Activated naive CD4-positive, alpha-beta T cell treated with anti-CD3 and anti-CD28 coated beads, Interleukin-2, amount 50 U/mL, for 72 hours (primary cell): Measurements from ENCODE around the gene COMP. TPM values are rescaled to one million over a fixed set of nuclear protein-coding genes. Genes with fewer than 3 reads are reported as not detected.

Experiments
- ATAC-seq, 2 donors: fragments of 150-1000 bp; cut with Tn5 transposase; 2 replicates each; pipeline ENCODE4 v1.10.0; 2021; ENCODE audit warnings: mild to moderate bottlenecking in 2 of 2, moderate library complexity in 2 of 2
- DNase-seq, 2 donors: peaks; one replicate each; pipeline ENCODE4 v3.0.0; 2021 to 2022; ENCODE audit warnings: low spot score in 2 of 2
- H3K27ac Mint-ChIP-seq, 2 donors: one replicate each; pipeline ENCODE4 v1.8.0; 2022; ENCODE audit warnings: mild to moderate bottlenecking in 2 of 2, mixed read lengths in 2 of 2
- H3K36me3 Mint-ChIP-seq, 2 donors: one replicate each; pipeline ENCODE4 v1.8.0; 2022; ENCODE audit warnings: mixed read lengths in 2 of 2
- H3K9me3 Mint-ChIP-seq, 2 donors: one replicate each; pipeline ENCODE4 v1.8.0; 2022; ENCODE audit warnings: mixed read lengths in 2 of 2
- total RNA-seq, 2 donors: library from RNA; stranded (reverse); gene quantifications; one replicate each; pipeline ENCODE4 v1.2.3, GENCODE V29; 2022

Gene COMP
- total RNA-seq, 2 donors from 2014 or later, result not detected

DNA sequence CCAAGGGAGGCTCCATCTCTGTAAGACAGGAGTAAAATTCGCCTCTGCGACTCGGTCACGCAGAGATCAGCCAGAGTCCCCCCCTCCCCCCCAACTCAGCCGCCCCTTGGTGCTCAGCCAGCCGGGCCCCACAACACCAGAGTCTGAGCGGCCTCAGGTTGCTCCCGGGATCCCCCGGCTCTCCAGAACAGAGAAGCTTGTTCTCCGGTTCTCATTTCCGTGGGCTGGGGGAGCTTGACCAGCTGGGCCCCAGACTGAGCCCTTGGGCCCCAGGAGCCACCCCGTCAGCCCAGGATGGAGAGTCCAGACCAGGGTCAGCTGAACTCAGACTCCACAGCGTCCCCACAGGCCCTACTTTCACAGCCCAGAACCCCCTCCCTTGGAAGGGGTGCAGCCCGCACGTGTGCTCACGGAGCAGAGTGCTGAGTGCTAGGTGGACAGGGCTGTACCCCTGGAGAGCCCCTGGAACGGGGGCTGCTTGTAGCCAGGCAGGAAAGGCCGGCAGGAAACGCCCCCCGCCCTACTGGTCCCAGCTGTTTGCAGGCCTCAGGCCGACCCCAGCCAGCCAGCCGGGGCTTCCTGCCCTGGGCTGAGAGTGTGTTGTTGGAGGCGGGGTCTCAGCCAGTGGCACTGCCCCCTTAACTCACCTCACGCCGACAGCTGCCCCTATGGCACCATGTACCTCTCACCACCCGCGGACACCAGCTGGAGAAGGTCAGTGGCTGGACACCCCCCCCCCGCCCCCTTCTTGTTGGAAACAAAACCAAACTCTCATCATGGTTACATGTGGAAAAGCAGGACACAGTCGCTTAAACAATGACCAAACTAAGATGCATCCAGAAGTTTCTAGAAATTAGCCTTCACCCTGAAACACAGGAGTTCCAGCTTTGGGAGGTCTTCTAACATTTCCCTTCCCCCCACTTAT lies 44.4 kb downstream of the COMP start:
- DNase-seq (no peak), ATAC-seq (no peak)
- Mint-ChIP-seq H3K27ac (no peak overlapping the region), H3K9me3 (no peaks in the 10 kb centered on the region), H3K36me3 (no peaks in the 10 kb centered on the region)

DNA sequence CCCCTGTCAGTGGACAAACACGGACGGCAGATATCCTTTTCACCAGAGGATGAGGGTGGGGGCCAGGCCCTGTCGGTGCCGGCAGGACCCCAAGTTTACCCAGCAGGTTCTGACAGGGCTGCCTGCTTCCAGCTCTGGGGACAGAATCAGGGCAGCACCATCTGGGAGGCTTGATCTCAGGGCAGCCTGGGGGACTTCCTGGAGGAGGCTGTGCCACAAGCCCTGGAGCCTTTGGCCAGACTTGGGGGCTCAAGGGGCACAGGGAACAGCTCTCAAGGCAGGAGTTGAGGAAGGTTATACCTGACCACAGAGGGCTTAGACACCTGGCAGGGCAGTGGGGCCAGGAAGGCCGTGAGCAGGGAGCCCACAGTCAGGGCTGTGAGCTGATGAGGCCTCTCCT lies 45.2 kb downstream of the COMP start:
- no peaks in the 10 kb centered on the region for H3K36me3 Mint-ChIP-seq
- H3K27ac Mint-ChIP-seq, result no peak overlapping the region
- no peaks in the 10 kb centered on the region for H3K9me3 Mint-ChIP-seq
- DNase-seq (no peak), ATAC-seq (no peak)

DNA sequence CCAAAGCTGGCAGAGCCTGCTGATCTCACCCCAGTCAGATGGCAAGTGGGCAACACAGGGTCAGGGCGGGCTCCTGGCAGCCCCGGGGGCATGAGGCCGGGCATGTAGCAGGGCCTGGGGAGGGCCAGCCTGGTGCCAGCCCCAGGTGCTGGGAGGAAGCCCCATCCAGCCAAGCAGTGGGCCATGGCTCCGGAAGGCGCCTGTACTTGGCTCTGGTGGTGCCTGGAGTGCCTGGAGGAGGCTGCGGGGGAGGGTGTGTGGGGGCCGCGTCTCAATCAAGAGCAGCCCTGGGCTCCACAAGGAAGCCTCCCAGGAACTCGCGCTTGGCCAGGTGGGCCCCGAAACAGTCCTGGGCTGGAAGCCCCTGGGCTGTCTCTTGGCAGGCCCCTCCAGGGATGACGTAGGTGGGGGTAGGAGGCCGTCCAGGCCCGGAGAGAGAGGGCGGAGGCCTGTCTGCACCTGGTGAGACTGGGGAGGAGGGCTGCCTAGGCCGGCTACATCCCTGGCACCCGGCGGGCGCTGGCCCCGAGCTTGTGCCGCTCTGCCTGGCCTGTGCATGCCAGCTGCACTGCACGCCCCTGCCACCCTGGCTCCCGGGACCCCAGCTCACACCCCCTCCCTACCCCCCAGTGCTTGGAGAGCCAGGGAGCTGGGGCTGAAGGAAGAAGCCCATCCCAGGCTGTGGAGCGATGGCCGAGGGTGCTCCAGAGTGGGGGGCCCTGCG lies 45.9 kb downstream of the COMP start:
- no peaks in the 10 kb centered on the region for H3K36me3 Mint-ChIP-seq
- H3K27ac Mint-ChIP-seq, result no peak overlapping the region
- no peak for DNase-seq
- H3K9me3 Mint-ChIP-seq, result no peaks in the 10 kb centered on the region
- no peak for ATAC-seq

DNA sequence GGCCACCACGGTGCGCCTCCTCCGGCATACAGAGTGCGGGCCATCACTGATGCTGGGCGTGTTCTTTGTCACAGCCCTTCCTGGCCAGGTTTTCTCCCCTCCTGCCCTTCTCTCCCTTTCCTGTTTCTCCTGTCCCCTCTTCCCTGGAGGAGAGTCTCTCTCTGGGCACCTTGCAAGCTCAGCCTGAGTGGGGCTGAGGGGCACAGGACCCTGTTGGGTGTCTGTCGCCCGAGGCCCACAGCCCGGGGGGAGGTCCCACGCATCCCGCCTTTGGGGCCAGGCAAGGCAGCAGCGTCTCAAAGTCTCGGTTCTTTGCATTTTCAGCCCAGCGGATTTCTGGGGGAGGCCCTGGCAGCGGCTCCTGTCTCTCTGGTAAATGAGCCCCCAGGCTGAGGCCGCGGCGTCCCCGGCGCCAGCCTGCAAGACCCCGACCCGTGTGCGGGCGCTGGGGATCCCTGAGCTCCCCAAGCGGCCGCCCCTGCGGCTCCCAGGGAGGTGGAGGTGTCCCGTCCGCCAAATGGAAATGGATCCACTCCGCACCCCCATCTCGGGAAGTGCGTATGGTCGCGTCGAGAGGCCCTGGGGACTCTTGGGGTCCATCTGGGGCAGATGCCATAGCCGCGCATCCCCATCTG lies 47.2 kb downstream of the COMP start:
- Mint-ChIP-seq H3K9me3 (no peaks in the 10 kb centered on the region), H3K27ac (no peak overlapping the region), H3K36me3 (no peaks in the 10 kb centered on the region)
- ATAC-seq (no peak), DNase-seq (no peak)

- H3K9me3 Mint-ChIP-seq, result no peaks in the 10 kb centered on the region
- no peak overlapping the region for H3K27ac Mint-ChIP-seq
- no peak for ATAC-seq
- H3K36me3 Mint-ChIP-seq, result no peaks in the 10 kb centered on the region
- DNase-seq, result no peak
These were observed 48.0 kb downstream of the COMP start for GRCh38 chr19:18742838-18743783.

- H3K36me3 Mint-ChIP-seq, result no peaks in the 10 kb centered on the region
- no peak for ATAC-seq
- no peaks in the 10 kb centered on the region for H3K9me3 Mint-ChIP-seq
- no peak for DNase-seq
- H3K27ac Mint-ChIP-seq, result no peak overlapping the region
These were observed 48.8 kb downstream of the COMP start for GRCh38 chr19:18742324-18742723.

DNA sequence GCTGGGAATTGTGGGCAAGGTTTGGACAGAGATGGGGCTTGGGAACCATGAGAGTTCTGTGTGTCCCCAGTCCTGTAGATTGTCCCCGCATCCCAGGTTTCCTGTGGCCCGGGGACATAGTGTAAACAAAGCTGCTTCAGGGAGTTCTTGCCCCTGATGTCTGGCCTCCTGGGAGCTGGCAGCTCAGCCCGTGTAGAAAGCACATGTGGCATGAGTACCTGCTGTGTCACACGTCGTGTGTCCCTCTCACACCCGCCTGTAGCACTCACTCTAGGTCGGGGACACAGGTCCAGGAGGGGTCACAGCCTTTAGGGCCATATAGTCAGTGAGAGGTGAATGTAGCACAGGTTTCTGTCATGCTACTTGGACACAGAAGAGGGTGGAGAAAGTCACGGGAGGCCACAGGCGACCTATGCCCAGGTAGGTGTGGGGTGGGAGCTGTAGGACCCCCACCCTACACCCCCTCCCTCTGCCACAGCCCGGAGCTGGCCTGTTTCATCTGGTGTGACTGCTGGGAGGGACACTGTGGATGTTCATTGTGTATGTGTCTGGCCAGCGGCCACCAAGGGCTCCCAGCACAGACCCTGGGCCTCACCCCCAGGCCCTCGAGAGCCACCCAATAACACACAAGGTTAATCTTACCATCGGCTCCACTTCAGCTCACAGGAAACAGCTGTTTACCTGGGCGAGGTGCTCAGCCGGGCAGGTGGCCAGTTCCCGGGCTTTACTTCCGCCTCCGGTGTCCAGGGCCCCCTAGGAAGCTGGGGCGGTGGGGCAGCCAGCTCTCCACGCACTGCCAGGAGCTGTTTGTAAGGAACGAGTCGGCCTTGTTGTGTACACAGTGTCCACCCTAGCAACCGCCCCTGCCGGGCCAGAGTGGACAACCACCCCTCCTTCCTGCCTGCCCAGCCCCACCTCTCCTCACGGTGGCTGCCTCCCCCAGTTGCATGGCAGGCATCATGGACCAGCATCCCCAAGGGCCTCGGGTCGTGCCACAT lies 49.7 kb downstream of the COMP start:
- Mint-ChIP-seq H3K27ac (peak overlapping the region in 1 of 2 donors; percentile 30), H3K9me3 (no peaks in the 10 kb centered on the region), H3K36me3 (no peaks in the 10 kb centered on the region)
- ATAC-seq (no peak), DNase-seq (no peak)

DNA sequence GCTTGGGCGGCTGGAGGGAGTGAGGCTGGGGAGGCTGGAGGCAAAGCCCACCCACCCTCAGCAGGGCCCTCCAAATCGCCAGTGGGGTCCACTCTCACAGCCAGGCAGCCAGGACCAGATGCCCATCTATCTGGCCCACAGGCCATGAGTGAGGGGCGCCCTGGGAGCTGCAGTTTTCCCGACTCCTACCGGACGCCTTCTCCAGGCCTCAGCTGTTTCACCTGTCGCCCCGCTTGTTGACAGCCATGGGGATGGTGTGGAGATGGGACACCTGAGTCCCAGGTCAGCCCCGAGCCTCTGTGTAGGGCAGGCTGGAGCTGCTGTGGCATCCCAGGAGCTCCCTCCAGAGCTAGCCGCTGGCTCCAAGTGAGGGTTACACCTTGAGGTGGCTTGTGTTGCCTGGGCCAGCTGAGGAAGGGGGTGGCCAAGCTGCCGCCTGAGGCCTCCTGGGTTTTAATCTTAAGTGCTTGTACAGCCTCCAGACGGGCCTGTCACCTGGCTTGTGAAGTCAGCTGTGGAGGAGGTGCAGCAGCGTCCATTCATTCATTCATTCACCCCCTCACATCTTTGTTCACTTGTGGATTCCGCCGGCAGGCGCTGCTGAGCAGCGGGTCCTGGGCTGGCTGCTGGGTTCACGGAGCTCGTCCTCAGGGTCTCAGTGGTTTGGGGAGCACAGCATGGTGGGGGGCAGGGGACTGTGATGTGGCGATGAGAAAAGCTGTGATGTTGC lies 52.0 kb downstream of the COMP start:
- ATAC-seq (no peak), DNase-seq (no peak)
- H3K9me3 Mint-ChIP-seq, result no peaks in the 10 kb centered on the region
- H3K36me3 Mint-ChIP-seq, result no peaks in the 10 kb centered on the region
- no peak overlapping the region for H3K27ac Mint-ChIP-seq

DNA sequence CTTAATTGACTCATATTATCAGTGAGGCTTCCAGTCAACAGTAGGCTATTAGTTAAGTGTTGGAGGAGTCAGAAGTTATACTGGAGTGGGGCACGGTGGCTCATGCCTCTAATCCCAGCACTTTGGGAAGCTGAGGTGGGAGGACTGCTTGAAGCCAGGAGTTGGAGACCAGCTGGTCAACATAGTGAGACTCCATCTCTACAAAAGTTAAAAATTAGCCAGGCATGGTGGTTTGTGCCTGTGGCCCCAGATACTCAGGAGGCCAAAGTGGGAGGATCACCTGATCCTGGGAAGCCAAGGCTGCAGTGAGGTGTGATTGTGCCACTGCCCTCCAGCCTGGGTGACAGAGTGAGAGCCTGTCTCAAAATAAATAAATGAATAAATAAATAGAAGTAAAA lies 53.2 kb downstream of the COMP start:
- Mint-ChIP-seq H3K36me3 (no peaks in the 10 kb centered on the region), H3K27ac (peak overlapping the region; percentile 18 to 46), H3K9me3 (no peaks in the 10 kb centered on the region)
- no peak for DNase-seq
- ATAC-seq, result no peak

- H3K27ac Mint-ChIP-seq, result peak overlapping the region; percentile 18 to 46
These were observed 53.7 kb downstream of the COMP start for GRCh38 chr19:18737337-18737953.

DNA sequence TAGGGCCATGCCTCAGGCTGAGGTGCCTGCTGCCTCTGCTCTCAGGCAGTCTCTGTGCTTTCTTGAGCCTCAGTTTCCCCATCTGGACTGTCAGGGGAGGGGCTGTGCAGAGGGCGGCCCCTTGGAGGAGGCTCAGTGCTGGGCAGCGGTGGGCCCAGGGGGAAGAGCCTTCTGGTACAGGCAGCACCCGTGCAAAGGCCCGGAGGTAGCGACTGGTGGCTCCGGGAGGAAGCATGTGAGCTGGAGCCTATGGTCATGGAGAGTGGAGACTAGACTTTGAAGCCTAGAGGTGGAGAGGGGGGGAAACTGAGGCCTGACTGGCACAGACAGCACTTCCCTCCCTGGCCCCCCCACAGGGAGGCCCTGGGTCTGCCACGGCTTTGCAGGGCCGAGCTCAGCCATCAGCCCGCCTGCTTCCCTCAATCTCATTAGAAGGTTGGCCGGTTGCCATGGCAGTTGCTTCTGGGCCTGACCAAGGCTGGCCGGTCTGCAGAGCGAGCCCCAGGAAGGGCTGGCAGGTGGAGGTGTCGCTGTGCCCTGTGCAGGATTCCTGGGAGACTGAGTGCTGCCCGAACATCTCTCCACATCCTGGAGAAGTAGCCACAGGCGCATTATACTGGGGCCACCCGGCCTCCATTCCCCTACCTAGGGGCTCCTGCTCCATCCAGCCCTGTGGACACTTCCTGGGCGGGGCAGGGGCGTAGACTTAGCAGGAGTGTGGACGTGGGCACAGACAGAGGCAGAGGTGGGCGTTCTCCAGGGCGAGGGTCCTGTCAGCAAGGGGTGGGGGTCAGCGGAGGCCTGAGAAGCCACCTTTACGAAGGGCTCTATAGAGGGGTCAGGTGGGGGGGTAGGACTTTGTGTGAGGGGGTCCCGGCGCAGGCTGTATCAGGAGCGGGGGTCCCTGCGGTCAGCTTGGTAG lies 54.4 kb downstream of the COMP start:
- DNase-seq (no peak), ATAC-seq (no peak)
- H3K36me3 Mint-ChIP-seq, result no peaks in the 10 kb centered on the region
- peak overlapping the region in 1 of 2 donors; percentile 18 for H3K27ac Mint-ChIP-seq
- no peaks in the 10 kb centered on the region for H3K9me3 Mint-ChIP-seq

More at GRCh38 chr19:18737337-18737953, 53.7 kb downstream of the COMP start:
- ATAC-seq, result peak in 1 of 2 donors; percentile 22
- DNase-seq, result no peak
- Mint-ChIP-seq H3K36me3 (no peaks in the 10 kb centered on the region), H3K9me3 (no peaks in the 10 kb centered on the region)

DNA sequence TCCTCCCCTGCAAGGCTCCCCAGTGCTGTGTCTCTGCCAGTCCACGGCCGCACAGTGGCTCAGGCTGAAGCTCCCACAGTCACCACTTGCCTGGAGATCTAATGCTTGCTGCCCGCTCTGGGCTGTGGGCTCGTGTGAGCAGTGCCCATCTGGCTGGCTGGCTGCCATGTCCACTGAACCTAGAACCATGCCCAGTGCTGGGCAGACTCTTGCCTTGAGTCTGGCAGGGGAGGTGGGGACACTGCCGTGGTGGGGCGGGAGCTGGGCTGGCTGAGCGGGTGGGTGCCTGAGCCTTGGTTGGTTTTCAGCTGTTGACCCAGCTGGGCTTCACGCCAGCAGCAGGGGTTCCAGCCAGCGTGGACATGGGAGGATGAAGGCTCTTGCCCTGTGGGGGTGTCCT lies 55.4 kb downstream of the COMP start:
- DNase-seq (no peak), ATAC-seq (peak in 1 of 2 donors; percentile 11)
- no peaks in the 10 kb centered on the region for H3K36me3 Mint-ChIP-seq
- no peak overlapping the region for H3K27ac Mint-ChIP-seq
- no peaks in the 10 kb centered on the region for H3K9me3 Mint-ChIP-seq

DNA sequence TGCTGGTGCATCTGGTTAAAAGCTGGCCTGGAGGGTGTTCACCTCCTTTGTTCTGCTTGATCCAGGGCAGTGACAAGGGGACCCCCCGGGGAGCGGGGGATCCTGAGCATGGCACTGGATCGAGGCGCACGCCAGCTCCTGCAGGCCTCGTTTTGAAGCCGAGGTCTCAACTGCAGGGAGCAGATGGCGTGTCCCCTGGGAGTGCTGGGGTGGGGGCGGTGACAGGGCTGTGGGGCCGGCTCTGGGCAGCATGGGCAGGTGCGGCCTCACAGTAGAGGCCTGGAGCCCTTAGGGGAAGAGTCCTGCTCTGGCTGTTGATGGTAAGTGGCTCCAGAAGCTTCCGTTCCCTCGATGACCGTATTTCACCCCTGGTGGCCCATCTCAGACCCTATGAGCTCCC lies 55.8 kb downstream of the COMP start:
- DNase-seq (no peak), ATAC-seq (peak in 1 of 2 donors; percentile 5)
- H3K36me3 Mint-ChIP-seq, result no peaks in the 10 kb centered on the region
- H3K9me3 Mint-ChIP-seq, result no peaks in the 10 kb centered on the region
- H3K27ac Mint-ChIP-seq, result no peak overlapping the region
